OCI-LY7 (cell line): Measurements from ENCODE around the gene OR5B21.

Experiments used
- CTCF ChIP-seq: fragments of 200-600 bp; sonication (generic); conservative IDR thresholded peaks from 2 replicates; pipeline ENCODE4 v1.5.1; 2014; ENCODE audit warnings: mild to moderate bottlenecking, antibody characterized with exemption, low read length, moderate library complexity, mixed read lengths
- EZH2phosphoT487 ChIP-seq: fragments of 200-600 bp; sonication (generic); IDR thresholded peaks from 2 replicates; pipeline ENCODE4 v1.6.1; 2018; ENCODE audit warnings: low read depth, borderline replicate concordance, mild to moderate bottlenecking, mixed run types, antibody characterized with exemption, low read length, moderate library complexity, mixed read lengths

DNA sequence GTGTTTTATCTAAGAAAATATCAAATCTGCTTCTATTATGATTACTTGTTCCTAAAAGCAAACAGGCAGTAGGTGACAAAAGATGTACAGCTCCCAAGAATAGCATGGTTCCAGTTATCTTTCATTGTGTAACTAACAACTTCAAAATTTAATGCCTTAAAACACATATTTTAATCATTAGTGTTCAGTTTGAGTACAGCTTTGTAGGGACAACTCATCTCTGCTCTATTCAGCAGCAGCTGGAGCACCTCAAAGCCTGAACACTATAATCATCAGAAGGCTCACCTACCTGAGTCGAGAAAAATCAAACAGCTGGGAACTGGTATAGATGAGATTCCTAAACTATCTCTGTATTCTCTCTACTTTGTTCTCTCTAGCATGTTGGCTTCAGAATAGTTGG is 41.6 kb downstream of the OR5B21 start:
- TF ChIP-seq CTCF = no peak
- TF ChIP-seq EZH2phosphoT487 = no peak
